ENCODE results near the gene PARP16.

DNA sequence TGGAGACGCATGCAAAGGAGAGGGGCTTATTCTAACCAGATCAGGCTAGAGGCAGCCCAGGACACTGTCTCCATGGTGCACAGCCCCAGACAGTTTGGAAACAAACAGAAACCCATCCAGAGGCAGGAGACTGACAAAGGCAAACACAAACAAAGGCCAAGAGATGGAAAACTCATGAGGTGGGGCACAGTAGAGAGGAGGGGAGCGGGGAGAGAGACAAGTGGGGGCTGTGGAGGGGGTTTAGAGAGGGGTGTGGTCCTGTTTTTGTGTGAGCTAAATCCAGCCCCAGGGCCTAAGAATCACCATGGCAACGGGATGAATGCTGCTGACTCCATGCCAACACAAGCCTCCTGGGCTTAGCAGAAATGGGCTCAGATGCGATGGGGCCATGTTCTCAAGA lies 32.3 kb downstream of the PARP16 start:
- TF ChIP-seq REST (IDR thresholded peaks at IDR 0.05; ENCODE audit: unreplicated experiment) (no peak), JUNB (IDR thresholded peaks at IDR 0.05; ENCODE audit: unreplicated experiment) (no peak), POLR2AphosphoS5 (IDR thresholded peaks at IDR 0.05; ENCODE audit: low read depth) (no peak)
- TF ChIP-seq, protein P1, sequence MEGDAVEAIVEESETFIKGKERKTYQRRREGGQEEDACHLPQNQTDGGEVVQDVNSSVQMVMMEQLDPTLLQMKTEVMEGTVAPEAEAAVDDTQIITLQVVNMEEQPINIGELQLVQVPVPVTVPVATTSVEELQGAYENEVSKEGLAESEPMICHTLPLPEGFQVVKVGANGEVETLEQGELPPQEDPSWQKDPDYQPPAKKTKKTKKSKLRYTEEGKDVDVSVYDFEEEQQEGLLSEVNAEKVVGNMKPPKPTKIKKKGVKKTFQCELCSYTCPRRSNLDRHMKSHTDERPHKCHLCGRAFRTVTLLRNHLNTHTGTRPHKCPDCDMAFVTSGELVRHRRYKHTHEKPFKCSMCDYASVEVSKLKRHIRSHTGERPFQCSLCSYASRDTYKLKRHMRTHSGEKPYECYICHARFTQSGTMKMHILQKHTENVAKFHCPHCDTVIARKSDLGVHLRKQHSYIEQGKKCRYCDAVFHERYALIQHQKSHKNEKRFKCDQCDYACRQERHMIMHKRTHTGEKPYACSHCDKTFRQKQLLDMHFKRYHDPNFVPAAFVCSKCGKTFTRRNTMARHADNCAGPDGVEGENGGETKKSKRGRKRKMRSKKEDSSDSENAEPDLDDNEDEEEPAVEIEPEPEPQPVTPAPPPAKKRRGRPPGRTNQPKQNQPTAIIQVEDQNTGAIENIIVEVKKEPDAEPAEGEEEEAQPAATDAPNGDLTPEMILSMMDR (conservative IDR thresholded peaks at IDR 0.05; ENCODE audit: low read depth in 2 of 2) = no peak
